ENCODE results near the gene RDH16. TPM values are rescaled to one million over a fixed set of nuclear protein-coding genes. Genes with fewer than 3 reads are reported as not detected.
A peak's percentile ranks its signal among the peaks of the same experiment; 100 is the strongest.

The RDH16 gene
- total RNA-seq, 2 experiments from 2014 or later: 0.30 to 0.34 TPM

DNA sequence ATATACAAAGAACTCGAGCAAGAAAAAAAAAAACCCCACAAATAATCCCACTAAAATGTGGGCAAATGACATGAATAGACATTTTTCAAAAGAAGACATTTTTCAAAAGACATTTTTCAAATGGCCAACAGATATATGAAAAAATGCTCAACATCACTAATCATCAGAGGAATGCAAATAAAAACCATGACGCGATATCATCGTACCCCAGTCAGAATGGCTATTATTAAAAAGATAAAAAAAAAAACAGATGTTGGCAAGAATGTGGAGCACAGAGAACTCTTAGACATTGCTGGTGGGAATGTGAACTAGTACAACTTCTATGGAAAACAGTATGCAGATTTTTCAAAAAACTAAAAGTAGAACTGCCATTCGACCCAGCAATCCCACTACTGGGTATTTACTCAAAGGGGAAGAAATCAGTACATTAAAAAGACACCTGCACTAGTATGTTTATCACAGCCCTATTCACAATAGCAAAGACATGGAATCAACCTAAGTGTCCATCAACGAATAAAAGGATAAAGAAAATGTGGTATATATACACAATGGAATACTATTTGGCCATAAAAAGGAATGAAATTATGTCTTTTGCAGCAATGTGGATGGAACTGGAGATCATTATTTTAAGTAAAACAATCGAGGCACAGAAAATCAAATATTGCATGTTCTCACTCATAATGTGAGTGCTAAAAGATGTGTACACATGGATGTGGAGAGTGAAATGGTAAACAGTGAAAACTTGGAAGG is 32.6 kb upstream of the RDH16 start:
- peaks cover 14% of the 10 kb centered on the region for H3K4me1 Mint-ChIP-seq (ENCODE audit: low read depth)
- TF ChIP-seq, protein P1, sequence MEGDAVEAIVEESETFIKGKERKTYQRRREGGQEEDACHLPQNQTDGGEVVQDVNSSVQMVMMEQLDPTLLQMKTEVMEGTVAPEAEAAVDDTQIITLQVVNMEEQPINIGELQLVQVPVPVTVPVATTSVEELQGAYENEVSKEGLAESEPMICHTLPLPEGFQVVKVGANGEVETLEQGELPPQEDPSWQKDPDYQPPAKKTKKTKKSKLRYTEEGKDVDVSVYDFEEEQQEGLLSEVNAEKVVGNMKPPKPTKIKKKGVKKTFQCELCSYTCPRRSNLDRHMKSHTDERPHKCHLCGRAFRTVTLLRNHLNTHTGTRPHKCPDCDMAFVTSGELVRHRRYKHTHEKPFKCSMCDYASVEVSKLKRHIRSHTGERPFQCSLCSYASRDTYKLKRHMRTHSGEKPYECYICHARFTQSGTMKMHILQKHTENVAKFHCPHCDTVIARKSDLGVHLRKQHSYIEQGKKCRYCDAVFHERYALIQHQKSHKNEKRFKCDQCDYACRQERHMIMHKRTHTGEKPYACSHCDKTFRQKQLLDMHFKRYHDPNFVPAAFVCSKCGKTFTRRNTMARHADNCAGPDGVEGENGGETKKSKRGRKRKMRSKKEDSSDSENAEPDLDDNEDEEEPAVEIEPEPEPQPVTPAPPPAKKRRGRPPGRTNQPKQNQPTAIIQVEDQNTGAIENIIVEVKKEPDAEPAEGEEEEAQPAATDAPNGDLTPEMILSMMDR (IDR thresholded peaks at IDR 0.05): no peak
- no peaks in the 10 kb centered on the region for H3K27me3 Mint-ChIP-seq
- no peak for ATAC-seq (ENCODE audit: poor library complexity)
- H3K36me3 ChIP-seq (ENCODE audit: insufficient read depth, low read length): no peaks in the 10 kb centered on the region
- H3K9me3 Mint-ChIP-seq: no peaks in the 10 kb centered on the region
- peaks cover 18% of the 10 kb centered on the region for H3K4me1 ChIP-seq (ENCODE audit: insufficient read depth, low read length)
- POLR2A ChIA-PET: no interaction called here
- H3K27ac ChIP-seq (ENCODE audit: low read depth in 1 of 2, low read length in 2 of 2): no peak overlapping the region
- CTCF ChIA-PET: interaction anchor here (1.3 to 1.8 kb wide), 2 partner anchors 11 to 79 kb away, joined by 4 to 6 read pairs; no protein-coding TSS in a partner anchor
- H3K27ac Mint-ChIP-seq: no peak overlapping the region
- no peaks in the 10 kb centered on the region for H3K9me3 ChIP-seq (ENCODE audit: control insufficient read depth in 1 of 2, insufficient read depth in 1 of 2, low read length in 2 of 2)
- H3K4me3 ChIP-seq (ENCODE audit: low read length): no peak overlapping the region
- H3K4me3 Mint-ChIP-seq: no peak overlapping the region
- intact Hi-C loops (cut with DNase I, micrococcal nuclease): loop anchor here (5.0 kb wide), 2 partner anchors 153 to 478 kb away; no protein-coding TSS in a partner anchor
- DNase-seq: no peak
- H3K36me3 Mint-ChIP-seq (ENCODE audit: low read depth): no peaks in the 10 kb centered on the region
- H3K27me3 ChIP-seq (ENCODE audit: control insufficient read depth in 1 of 2, insufficient read depth in 2 of 2, low read length in 2 of 2): no peaks in the 10 kb centered on the region

DNA sequence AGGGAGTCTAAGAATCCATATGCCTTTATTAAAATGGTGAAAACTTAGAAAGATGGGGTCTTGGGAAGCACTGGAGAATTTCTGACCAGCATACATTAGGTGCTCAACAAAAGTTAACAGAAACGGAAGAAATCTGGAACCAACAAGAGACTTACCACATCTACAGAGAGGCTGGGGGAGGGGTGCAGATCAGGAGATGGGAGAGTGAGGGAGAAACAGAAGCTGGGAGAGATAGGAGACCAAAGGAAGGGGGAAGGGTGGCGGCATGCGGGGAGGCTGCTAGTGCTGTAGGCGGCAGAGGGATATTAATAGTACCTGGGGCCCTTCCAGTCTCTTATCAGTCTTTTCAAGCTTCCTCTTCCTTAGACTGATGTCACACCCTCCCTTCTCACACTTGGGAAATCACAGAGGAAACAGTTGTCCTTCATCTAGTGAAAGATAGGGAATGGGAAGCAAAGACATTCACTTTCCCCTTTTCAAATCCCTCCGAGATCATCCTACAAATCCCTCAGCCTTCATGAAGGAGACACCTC is 30.9 kb upstream of the RDH16 start:
- TF ChIP-seq, protein P1 (IDR thresholded peaks at IDR 0.05): no peak
- Histone ChIP-seq H3K4me1 (ENCODE audit: insufficient read depth, low read length) (peaks cover 18% of the 10 kb centered on the region), H3K27me3 (ENCODE audit: control insufficient read depth in 1 of 2, insufficient read depth in 2 of 2, low read length in 2 of 2) (no peaks in the 10 kb centered on the region), H3K9me3 (ENCODE audit: control insufficient read depth in 1 of 2, insufficient read depth in 1 of 2, low read length in 2 of 2) (no peaks in the 10 kb centered on the region), H3K27ac (ENCODE audit: low read depth in 1 of 2, low read length in 2 of 2) (no peak overlapping the region), H3K36me3 (ENCODE audit: insufficient read depth, low read length) (no peaks in the 10 kb centered on the region), H3K4me3 (ENCODE audit: low read length) (no peak overlapping the region)
- CTCF ChIA-PET: interaction anchor here (0.6 to 2.6 kb wide), 8 partner anchors 13 to 235 kb away, joined by 3 to 7 read pairs (median 4); partner anchors contain the start of genes NEMP1 and PRIM1
- Mint-ChIP-seq H3K27me3 (no peaks in the 10 kb centered on the region), H3K4me3 (no peak overlapping the region), H3K4me1 (ENCODE audit: low read depth) (peaks cover 14% of the 10 kb centered on the region), H3K36me3 (ENCODE audit: low read depth) (no peaks in the 10 kb centered on the region), H3K9me3 (no peaks in the 10 kb centered on the region), H3K27ac (no peak overlapping the region)
- POLR2A ChIA-PET: no interaction called here
- ATAC-seq (ENCODE audit: poor library complexity) (no peak), DNase-seq (peak in 1 of 14 experiments; percentile 11)
- intact Hi-C loops (cut with DNase I, micrococcal nuclease): loop anchor here (5.0 kb wide), 2 partner anchors 151 to 476 kb away; no protein-coding TSS in a partner anchor

DNA sequence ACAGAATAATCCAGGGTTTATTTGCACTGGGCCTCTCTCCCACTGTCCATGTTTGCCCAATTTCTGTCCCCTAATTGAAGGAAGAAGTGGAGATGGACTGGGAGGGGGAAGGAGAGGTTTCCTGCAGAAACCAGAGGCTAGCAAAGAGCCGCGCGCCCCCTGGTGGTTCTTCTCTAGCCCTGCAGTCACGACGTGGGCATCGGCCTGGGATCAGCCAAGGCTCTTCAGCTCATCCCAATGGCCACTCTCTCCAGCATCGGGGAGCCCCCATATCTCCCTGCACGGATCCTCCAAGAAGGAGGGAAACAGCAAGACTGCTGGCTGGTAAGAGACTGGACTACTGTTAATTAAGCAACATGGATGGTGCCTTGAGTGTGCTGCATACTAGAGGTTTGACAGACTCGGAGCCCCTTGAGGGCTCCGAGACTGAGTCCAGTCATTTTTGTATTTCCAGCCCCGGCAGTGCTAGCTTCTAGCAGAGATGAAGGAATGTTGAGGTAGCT is 30.2 kb upstream of the RDH16 start:
- Histone ChIP-seq H3K27me3 (ENCODE audit: control insufficient read depth in 1 of 2, insufficient read depth in 2 of 2, low read length in 2 of 2) (no peaks in the 10 kb centered on the region), H3K36me3 (ENCODE audit: insufficient read depth, low read length) (no peaks in the 10 kb centered on the region), H3K4me1 (ENCODE audit: insufficient read depth, low read length) (peaks cover 18% of the 10 kb centered on the region), H3K4me3 (ENCODE audit: low read length) (no peak overlapping the region), H3K9me3 (ENCODE audit: control insufficient read depth in 1 of 2, insufficient read depth in 1 of 2, low read length in 2 of 2) (no peaks in the 10 kb centered on the region), H3K27ac (ENCODE audit: low read depth in 1 of 2, low read length in 2 of 2) (no peak overlapping the region)
- Mint-ChIP-seq H3K27me3 (no peaks in the 10 kb centered on the region), H3K4me1 (ENCODE audit: low read depth) (peaks cover 14% of the 10 kb centered on the region), H3K36me3 (ENCODE audit: low read depth) (no peaks in the 10 kb centered on the region), H3K4me3 (no peak overlapping the region), H3K9me3 (no peaks in the 10 kb centered on the region), H3K27ac (no peak overlapping the region)
- CTCF ChIA-PET: interaction anchor here (0.6 to 2.6 kb wide), 7 partner anchors 14 to 235 kb away, joined by 3 to 7 read pairs (median 3); partner anchors contain the start of genes NEMP1 and PRIM1
- TF ChIP-seq, protein P1 (IDR thresholded peaks at IDR 0.05): peak; percentile 82
- POLR2A ChIA-PET: no interaction called here
- DNase-seq: peak; percentile 53 to 86 (median 68)
- intact Hi-C loops (cut with DNase I, micrococcal nuclease): loop anchor here (1.0 to 5.0 kb wide), 4 partner anchors 150 to 475 kb away; no protein-coding TSS in a partner anchor
- peak; percentile 86 for ATAC-seq (ENCODE audit: poor library complexity)
